Daoy (cell line): ENCODE results near the gene RAB40C. TPM values are rescaled to one million over a fixed set of nuclear protein-coding genes. Genes with fewer than 3 reads are reported as not detected.
A peak's percentile ranks its signal among the peaks of the same experiment; 100 is the strongest.

ENCODE experiments used
- DNase-seq: peaks from one replicate; pipeline ENCODE4 v3.0.0-alpha.2; 2015; ENCODE audit warnings: low read depth
- total RNA-seq: library from RNA; depleted of rRNA; stranded (reverse); fragments of >200 nt; shearing (Covaris generic); gene quantifications from 2 replicates; pipeline ENCODE4 v1.2.3, GENCODE V29; 2014

RAB40C gene
- total RNA-seq, 1 experiment from 2014 or later = 7.6 TPM

GRCh38 chr16:559021-559380, 30.9 kb upstream of the RAB40C start:
- no peak for DNase-seq

GRCh38 chr16:559411-560203, 30.3 kb upstream of the RAB40C start:
- no peak for DNase-seq

GRCh38 chr16:560204-560700, 29.6 kb upstream of the RAB40C start, which contains the start of gene PRR35:
Gene PRR35, plus strand, starts transcription at chr16:560394. Its CDS starts 2,901 bp downstream, at chr16:563295.
- DNase-seq = no peak

GRCh38 chr16:560701-561412, 29.0 kb upstream of the RAB40C start:
- no peak for DNase-seq

- no peak for DNase-seq
Observed at GRCh38 chr16:561413-561794, 28.5 kb upstream of the RAB40C start.

- no peak for DNase-seq
Observed at GRCh38 chr16:561957-562938, 27.6 kb upstream of the RAB40C start.

- no peak for DNase-seq
Observed at GRCh38 chr16:563072-563644, 26.7 kb upstream of the RAB40C start.

- no peak for DNase-seq
Observed at GRCh38 chr16:564690-565418, 25.0 kb upstream of the RAB40C start.

- no peak for DNase-seq
Observed at GRCh38 chr16:565419-566330, 24.2 kb upstream of the RAB40C start.

- peak; percentile 49 for DNase-seq
Observed at GRCh38 chr16:566475-567372, 23.1 kb upstream of the RAB40C start, which contains the start of gene NHLRC4. Gene NHLRC4, plus strand, starts transcription at chr16:567005. Its CDS starts 1,043 bp downstream, at chr16:568048.

GRCh38 chr16:567373-568256, 22.3 kb upstream of the RAB40C start:
- no peak for DNase-seq

- no peak for DNase-seq
Observed at GRCh38 chr16:568401-569258, 21.2 kb upstream of the RAB40C start.

GRCh38 chr16:569445-570254, 20.2 kb upstream of the RAB40C start, which contains the start of gene PIGQ:
Gene PIGQ, plus strand, starts transcription at chr16:569968. Its CDS starts 4,107 bp downstream, at chr16:574075.
- DNase-seq = peak; percentile 60

- DNase-seq = no peak
Observed at GRCh38 chr16:572865-573650, 16.8 kb upstream of the RAB40C start.
